ENCODE results near the gene CFAP46. TPM values are rescaled to one million over a fixed set of nuclear protein-coding genes. Genes with fewer than 3 reads are reported as not detected.

The CFAP46 gene
- total RNA-seq, 1 donor from 2014 or later, result 10.9 TPM

DNA sequence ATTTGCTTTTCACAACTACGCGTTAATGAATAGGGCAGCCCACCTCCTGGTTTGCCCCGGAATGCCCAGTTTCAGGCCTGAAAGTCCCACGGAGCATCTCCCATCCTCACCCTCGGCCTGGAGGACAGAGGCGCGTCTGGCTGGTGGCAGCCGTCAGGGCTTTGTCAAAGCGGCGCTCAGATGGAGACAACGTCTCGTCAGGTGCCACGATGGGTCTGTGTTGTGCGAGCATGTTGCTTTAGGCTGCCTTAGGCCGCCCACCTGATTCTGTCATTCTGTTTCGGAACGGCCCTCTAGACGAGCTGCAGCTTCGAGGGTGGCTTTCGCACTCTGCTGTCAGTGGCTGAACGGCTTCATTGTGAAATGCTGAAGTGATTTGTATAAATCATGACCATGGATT lies 39.4 kb upstream of the CFAP46 start:
- no peak for DNase-seq (ENCODE audit: extremely low spot score, unreplicated experiment)
- Mint-ChIP-seq H3K4me1 (ENCODE audit: unreplicated experiment) (no peaks in the 10 kb centered on the region), H3K9me3 (no peaks in the 10 kb centered on the region), H3K27ac (no peak overlapping the region), H3K4me3 (no peak overlapping the region), H3K27me3 (peaks cover 43% of the 10 kb centered on the region), H3K36me3 (no peaks in the 10 kb centered on the region)
- TF ChIP-seq, protein P1, sequence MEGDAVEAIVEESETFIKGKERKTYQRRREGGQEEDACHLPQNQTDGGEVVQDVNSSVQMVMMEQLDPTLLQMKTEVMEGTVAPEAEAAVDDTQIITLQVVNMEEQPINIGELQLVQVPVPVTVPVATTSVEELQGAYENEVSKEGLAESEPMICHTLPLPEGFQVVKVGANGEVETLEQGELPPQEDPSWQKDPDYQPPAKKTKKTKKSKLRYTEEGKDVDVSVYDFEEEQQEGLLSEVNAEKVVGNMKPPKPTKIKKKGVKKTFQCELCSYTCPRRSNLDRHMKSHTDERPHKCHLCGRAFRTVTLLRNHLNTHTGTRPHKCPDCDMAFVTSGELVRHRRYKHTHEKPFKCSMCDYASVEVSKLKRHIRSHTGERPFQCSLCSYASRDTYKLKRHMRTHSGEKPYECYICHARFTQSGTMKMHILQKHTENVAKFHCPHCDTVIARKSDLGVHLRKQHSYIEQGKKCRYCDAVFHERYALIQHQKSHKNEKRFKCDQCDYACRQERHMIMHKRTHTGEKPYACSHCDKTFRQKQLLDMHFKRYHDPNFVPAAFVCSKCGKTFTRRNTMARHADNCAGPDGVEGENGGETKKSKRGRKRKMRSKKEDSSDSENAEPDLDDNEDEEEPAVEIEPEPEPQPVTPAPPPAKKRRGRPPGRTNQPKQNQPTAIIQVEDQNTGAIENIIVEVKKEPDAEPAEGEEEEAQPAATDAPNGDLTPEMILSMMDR (conservative IDR thresholded peaks at IDR 0.05), result no peak

DNA sequence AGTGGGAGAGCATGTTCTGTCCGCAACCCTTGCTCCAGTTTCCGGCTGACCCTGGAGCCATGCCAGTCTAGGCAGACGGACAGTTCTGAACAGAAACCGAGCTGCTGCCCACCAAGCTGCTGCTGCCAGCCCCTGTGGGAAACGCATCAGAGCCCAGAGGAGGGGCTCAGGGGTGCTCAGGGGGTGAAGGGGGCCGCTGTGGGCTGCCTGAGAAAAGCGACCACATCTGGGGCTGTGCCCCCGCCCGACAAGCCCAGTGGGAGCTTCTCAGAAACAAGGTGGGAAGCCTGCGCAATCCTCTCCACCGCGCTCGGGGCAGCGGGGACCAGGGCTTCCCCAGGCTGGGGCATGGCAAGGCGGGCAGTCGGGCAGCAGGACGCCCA lies 38.8 kb upstream of the CFAP46 start:
- Mint-ChIP-seq H3K9me3 (no peaks in the 10 kb centered on the region), H3K36me3 (no peaks in the 10 kb centered on the region), H3K4me1 (ENCODE audit: unreplicated experiment) (no peaks in the 10 kb centered on the region), H3K27ac (no peak overlapping the region), H3K4me3 (no peak overlapping the region), H3K27me3 (peaks cover 49% of the 10 kb centered on the region)
- DNase-seq (ENCODE audit: extremely low spot score, unreplicated experiment), result no peak
- TF ChIP-seq, protein P1 (conservative IDR thresholded peaks at IDR 0.05), result no peak

DNA sequence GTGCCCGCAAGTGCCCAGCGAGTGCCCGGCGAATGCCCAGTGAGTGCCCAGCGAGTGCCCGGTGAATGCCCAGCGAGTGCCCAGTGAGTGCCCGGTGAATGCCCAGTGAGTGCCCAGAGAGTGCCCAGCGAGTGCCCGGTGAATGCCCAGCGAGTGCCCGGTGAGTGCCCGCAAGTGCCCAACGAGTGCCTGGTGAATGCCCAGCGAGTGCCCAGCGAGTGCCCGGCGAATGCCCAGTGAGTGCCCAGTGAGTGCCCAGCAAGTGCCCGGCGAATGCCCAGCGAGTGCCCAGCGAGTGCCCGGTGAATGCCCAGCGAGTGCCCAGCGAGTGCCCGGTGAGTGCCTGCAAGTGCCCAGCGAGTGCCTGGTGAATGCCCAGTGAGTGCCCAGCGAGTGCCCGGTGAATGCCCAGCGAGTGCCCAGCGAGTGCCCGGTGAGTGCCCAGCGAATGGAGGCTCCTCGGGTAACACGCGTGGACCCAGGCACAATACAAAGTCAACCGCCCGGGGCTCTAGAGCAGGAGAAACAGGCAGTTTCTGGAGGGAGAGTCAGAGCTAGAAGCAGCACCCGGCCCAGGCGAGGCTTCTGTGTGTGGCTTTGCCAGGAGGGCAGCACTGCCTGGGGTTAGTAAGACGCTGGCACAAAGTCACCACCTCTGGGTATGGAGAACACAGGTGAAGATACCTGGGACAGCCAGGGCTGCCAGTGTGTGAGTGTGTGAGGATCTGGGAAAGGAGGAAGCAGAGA lies 38.2 kb upstream of the CFAP46 start:
- Mint-ChIP-seq H3K36me3 (no peaks in the 10 kb centered on the region), H3K4me3 (no peak overlapping the region), H3K4me1 (ENCODE audit: unreplicated experiment) (no peaks in the 10 kb centered on the region), H3K9me3 (no peaks in the 10 kb centered on the region), H3K27me3 (peaks cover 53% of the 10 kb centered on the region), H3K27ac (no peak overlapping the region)
- TF ChIP-seq, protein P1 (conservative IDR thresholded peaks at IDR 0.05), result no peak
- DNase-seq (ENCODE audit: extremely low spot score, unreplicated experiment), result no peak

DNA sequence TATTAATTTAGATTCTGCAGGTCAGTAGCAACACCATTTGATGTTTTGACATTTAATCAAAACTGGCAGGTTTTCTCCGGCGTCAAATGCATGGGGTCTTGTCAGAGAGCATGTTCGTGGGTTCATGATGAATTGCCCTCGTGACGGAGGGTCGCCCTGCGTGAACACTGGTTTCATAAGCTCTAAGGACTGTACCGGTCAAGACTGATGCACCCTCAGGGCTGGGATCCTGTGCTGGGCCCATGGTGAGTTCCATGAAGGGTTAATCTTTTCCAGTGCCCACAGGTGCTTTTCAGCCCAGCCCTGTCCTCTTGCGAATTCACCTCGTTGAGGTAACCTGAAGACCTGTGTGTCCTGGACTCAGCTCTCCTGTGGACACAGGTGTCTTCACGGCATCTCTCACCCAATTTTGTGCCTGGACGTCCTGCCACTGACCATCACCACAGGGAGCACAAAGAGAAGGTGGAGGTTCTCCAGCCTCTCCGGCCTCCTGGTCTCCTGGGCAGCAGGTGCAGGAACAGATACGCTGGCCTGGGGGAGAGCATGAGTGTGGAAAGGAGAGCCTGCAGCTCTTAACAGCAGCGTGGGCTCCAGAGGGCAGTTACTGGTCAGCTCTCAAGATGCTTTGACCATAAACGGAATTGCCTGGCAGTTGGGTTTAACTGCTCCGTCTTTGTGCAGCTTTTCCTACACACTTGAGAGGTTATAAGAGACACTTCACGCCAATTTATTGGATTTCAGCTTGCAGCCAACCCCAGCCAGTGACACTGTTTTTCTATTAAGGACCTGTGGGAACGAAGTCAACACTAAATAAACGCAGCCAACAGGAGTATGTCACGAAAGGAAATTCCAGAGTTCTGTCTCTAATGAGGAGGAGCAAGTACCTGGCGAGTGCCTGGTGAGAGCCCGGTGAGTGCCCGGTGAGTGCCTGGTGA lies 37.4 kb upstream of the CFAP46 start:
- TF ChIP-seq, protein P1 (conservative IDR thresholded peaks at IDR 0.05), result no peak
- H3K36me3 Mint-ChIP-seq, result no peaks in the 10 kb centered on the region
- H3K27me3 Mint-ChIP-seq, result peaks cover 55% of the 10 kb centered on the region
- no peak overlapping the region for H3K4me3 Mint-ChIP-seq
- no peak for DNase-seq (ENCODE audit: extremely low spot score, unreplicated experiment)
- H3K27ac Mint-ChIP-seq, result no peak overlapping the region
- no peaks in the 10 kb centered on the region for H3K4me1 Mint-ChIP-seq (ENCODE audit: unreplicated experiment)
- no peaks in the 10 kb centered on the region for H3K9me3 Mint-ChIP-seq

DNA sequence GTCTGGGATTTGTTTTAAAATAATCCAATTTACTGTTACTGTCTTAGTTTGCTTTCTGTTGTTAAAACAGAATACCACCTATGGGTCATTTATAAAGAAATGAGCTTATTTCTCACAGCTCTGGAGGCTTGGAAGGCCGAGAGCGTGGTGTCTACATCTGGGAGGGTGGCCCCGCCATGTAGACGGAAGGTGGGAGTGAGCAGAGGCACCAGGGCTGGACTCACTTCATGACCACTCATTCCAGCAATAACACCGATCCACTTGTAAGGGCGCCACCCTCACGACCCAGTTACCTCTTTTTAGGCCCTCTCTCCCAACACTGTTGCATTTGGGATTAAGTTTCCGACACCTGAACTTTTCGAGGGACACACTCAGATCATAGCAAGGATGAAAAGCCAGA lies 36.2 kb upstream of the CFAP46 start:
- peaks cover 44% of the 10 kb centered on the region for H3K27me3 Mint-ChIP-seq
- no peak overlapping the region for H3K27ac Mint-ChIP-seq
- H3K9me3 Mint-ChIP-seq, result no peaks in the 10 kb centered on the region
- no peaks in the 10 kb centered on the region for H3K4me1 Mint-ChIP-seq (ENCODE audit: unreplicated experiment)
- H3K4me3 Mint-ChIP-seq, result no peak overlapping the region
- TF ChIP-seq, protein P1 (conservative IDR thresholded peaks at IDR 0.05), result no peak
- DNase-seq (ENCODE audit: extremely low spot score, unreplicated experiment), result no peak
- H3K36me3 Mint-ChIP-seq, result no peaks in the 10 kb centered on the region

Measured in type B pancreatic cell (in vitro differentiated cells).